ENCODE data around the gene GPX2.

DNA sequence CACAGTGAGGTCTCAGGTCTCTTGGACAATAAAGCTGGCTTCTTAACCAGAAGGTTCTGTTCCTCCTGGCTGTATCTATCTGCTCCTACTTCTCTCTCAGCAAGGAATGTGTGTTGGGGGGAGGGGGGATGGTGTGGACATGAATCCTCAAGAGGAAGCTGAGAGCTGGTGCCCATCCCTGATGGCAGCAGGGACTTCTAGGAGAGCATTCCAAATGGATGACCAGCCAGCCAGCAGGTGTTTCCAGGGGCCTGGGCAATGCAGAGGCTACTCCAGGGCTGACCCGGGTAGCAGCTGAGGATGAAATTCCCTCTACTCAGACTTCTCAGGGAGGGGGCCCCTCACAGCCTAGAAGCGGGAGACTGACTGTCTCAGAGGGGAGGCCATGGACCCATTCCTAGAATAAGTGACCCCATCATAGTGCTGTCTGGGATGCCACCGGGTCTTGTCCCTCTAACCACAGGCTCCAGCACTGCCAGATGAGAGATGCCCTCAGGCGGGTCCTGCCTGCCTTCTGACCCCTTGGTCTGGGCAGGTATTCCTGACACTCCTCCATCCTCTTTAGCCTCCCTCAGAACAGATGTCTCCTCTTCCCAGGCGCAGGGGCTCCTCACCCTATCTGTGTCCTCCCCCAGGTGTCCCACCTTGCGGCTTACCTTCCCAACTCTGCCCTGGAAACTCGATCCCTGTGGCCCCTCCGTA, 28.4 kb upstream of the GPX2 start:
- no peak for TF ChIP-seq CEBPB (IDR thresholded peaks at IDR 0.05; ENCODE audit: low read depth, low read length)
- TF ChIP-seq TAF1 (IDR thresholded peaks at IDR 0.05; ENCODE audit: low read depth, low read length) = no peak
- TF ChIP-seq EP300 (IDR thresholded peaks at IDR 0.05; ENCODE audit: borderline replicate concordance in 1 of 2, low read depth in 2 of 2, low read length in 2 of 2) = no peak
